ENCODE measurements around the gene BID. TPM values are rescaled to one million over a fixed set of nuclear protein-coding genes. Genes with fewer than 3 reads are reported as not detected.

The BID gene
- total RNA-seq: 26.1 and 26.3 TPM in 2 replicates

DNA sequence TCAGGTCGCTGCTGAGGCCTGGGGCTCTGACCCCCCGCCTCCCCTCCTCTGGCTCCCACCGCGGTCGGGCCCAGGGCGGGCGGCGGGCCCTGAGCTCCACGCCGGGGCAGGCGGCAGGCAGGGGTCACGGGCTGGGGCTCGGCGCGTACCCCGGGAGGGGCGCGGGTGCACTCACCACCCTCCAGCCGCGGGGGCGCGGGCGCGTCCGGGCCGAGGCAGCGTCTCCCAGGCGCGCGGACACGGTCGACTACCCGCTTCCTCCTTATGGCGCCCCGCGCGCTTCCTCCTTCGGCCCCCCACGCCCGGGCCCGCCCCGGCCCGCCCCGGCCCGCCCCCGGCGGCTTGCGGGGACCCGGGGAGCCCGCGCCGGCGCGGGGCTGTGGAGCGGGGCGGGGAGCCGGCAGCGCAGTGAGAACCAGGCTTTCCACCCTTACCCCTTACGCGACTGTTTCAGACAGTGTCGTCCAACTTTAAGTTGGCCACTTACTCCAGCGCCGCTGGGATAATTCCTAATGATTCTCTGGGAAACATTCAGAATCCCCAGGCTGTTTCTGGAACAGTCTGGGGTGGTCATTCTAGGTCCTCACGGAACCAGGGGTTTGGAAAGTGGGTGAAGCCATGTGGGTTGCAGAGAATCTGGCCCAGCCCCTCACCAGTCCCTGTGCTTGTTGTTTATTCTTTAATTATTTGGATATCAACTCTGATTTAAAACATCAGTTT is at the start of gene BID:
BID (minus strand) TSS at position 264 of the 720 bp plus-strand sequence. CDS start 24,353 bp downstream, outside the sequence.

Other genes with a start within 250 kb of the BID start
- under 0.01 and 0.09 TPM in 2 replicates for gene SLC25A18, start 211.0 kb downstream of the BID start, total RNA-seq
- gene ATP6V1E1, start 145.7 kb downstream of the BID start, total RNA-seq: 176 and 203 TPM in 2 replicates
- gene BCL2L13, start 135.7 kb downstream of the BID start, total RNA-seq: 52.9 and 56.7 TPM in 2 replicates